ENCODE results near the gene SNCAIP. TPM values are rescaled to one million over a fixed set of nuclear protein-coding genes. Genes with fewer than 3 reads are reported as not detected.

The SNCAIP gene
- total RNA-seq, 1 donor from 2014 or later: 6.7 TPM

DNA sequence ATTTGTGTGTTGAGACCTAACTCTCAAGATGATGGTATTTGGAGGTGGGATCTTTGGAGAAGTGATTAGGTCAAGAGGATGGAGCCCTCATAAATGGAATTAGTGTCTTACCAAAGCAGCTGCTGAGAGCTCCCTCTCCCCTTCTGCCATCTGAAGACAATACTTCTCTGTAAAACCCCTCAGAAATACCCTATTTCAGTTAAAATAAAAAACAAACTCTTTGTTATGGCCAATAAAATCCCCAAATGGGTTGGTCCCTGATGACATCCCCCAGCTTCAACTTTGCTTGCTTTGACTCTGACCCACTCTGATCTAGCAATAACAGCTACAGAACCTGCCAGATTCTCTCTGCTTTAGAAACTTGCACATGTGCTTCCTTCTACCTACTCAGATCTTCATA lies 100.9 kb downstream of the SNCAIP start:
- peaks cover 7% of the 10 kb centered on the region for H3K36me3 Mint-ChIP-seq (ENCODE audit: unreplicated experiment)
- H3K27ac Mint-ChIP-seq (ENCODE audit: unreplicated experiment): no peak overlapping the region
- no peak for TF ChIP-seq CTCF (IDR thresholded peaks at IDR 0.05; ENCODE audit: partially characterized antibody, unreplicated experiment)
- no peaks in the 10 kb centered on the region for H3K9me3 Mint-ChIP-seq (ENCODE audit: unreplicated experiment)
- no peak overlapping the region for H3K4me3 Mint-ChIP-seq (ENCODE audit: unreplicated experiment)
- DNase-seq: no peak
- peaks cover 4% of the 10 kb centered on the region for H3K4me1 Mint-ChIP-seq (ENCODE audit: low read depth, unreplicated experiment)
- peaks cover 3% of the 10 kb centered on the region for H3K27me3 Mint-ChIP-seq (ENCODE audit: unreplicated experiment)

- DNase-seq: no peak
- peaks cover 5% of the 10 kb centered on the region for H3K4me1 Mint-ChIP-seq (ENCODE audit: low read depth, unreplicated experiment)
- TF ChIP-seq CTCF (IDR thresholded peaks at IDR 0.05; ENCODE audit: partially characterized antibody, unreplicated experiment): no peak
- H3K9me3 Mint-ChIP-seq (ENCODE audit: unreplicated experiment): no peaks in the 10 kb centered on the region
- H3K27me3 Mint-ChIP-seq (ENCODE audit: unreplicated experiment): peaks cover 3% of the 10 kb centered on the region
- peaks cover 7% of the 10 kb centered on the region for H3K36me3 Mint-ChIP-seq (ENCODE audit: unreplicated experiment)
- no peak overlapping the region for H3K4me3 Mint-ChIP-seq (ENCODE audit: unreplicated experiment)
- no peak overlapping the region for H3K27ac Mint-ChIP-seq (ENCODE audit: unreplicated experiment)
These were observed 101.7 kb downstream of the SNCAIP start for GRCh38 chr5:122413722-122414121.

GRCh38 chr5:122415030-122415800 lies 103.2 kb downstream of the SNCAIP start:
- DNase-seq: peak; percentile 62
- Mint-ChIP-seq H3K27ac (ENCODE audit: unreplicated experiment) (peak overlapping the region; percentile 69), H3K36me3 (ENCODE audit: unreplicated experiment) (peaks cover 7% of the 10 kb centered on the region), H3K27me3 (ENCODE audit: unreplicated experiment) (peaks cover 3% of the 10 kb centered on the region), H3K9me3 (ENCODE audit: unreplicated experiment) (no peaks in the 10 kb centered on the region), H3K4me3 (ENCODE audit: unreplicated experiment) (no peak overlapping the region), H3K4me1 (ENCODE audit: low read depth, unreplicated experiment) (peaks cover 17% of the 10 kb centered on the region)
- TF ChIP-seq CTCF (IDR thresholded peaks at IDR 0.05; ENCODE audit: partially characterized antibody, unreplicated experiment): peak; percentile 12

GRCh38 chr5:122415801-122416120 lies 103.7 kb downstream of the SNCAIP start:
- Mint-ChIP-seq H3K27me3 (ENCODE audit: unreplicated experiment) (peaks cover 3% of the 10 kb centered on the region), H3K27ac (ENCODE audit: unreplicated experiment) (no peak overlapping the region), H3K4me1 (ENCODE audit: low read depth, unreplicated experiment) (peaks cover 18% of the 10 kb centered on the region), H3K4me3 (ENCODE audit: unreplicated experiment) (no peak overlapping the region), H3K36me3 (ENCODE audit: unreplicated experiment) (peaks cover 7% of the 10 kb centered on the region), H3K9me3 (ENCODE audit: unreplicated experiment) (no peaks in the 10 kb centered on the region)
- no peak for DNase-seq
- no peak for TF ChIP-seq CTCF (IDR thresholded peaks at IDR 0.05; ENCODE audit: partially characterized antibody, unreplicated experiment)

GRCh38 chr5:122419142-122419894 lies 107.3 kb downstream of the SNCAIP start:
- no peak for DNase-seq
- no peak for TF ChIP-seq CTCF (IDR thresholded peaks at IDR 0.05; ENCODE audit: partially characterized antibody, unreplicated experiment)
- peaks cover 3% of the 10 kb centered on the region for H3K27me3 Mint-ChIP-seq (ENCODE audit: unreplicated experiment)
- H3K4me3 Mint-ChIP-seq (ENCODE audit: unreplicated experiment): no peak overlapping the region
- H3K36me3 Mint-ChIP-seq (ENCODE audit: unreplicated experiment): no peaks in the 10 kb centered on the region
- H3K4me1 Mint-ChIP-seq (ENCODE audit: low read depth, unreplicated experiment): peaks cover 22% of the 10 kb centered on the region
- H3K27ac Mint-ChIP-seq (ENCODE audit: unreplicated experiment): no peak overlapping the region
- peaks cover 3% of the 10 kb centered on the region for H3K9me3 Mint-ChIP-seq (ENCODE audit: unreplicated experiment)

All from glutamatergic neuron (in vitro differentiated cells).